Urothelium cell line (cell line): Measurements from ENCODE around the gene AXL.
"Not testable (repeated sequence)": the region's sequence is repeated elsewhere in the genome, so short reads cannot be mapped to it uniquely, and the experiment has no call there.

Source experiments
- DNase-seq: peaks from one replicate; pipeline ENCODE4 v3.0.0; 2011; ENCODE audit warnings: low spot score, mixed read lengths
- FAIRE-seq: peaks from 2 replicates; lab custom pipeline; 2011; peaks lifted over from hg19 to GRCh38; lab: Jason Lieb, UNC

Gene AXL

GRCh38 chr19:41206456-41206855 is 12.6 kb upstream of the AXL start:
- FAIRE-seq (peak; percentile 13), DNase-seq (no peak)

DNA sequence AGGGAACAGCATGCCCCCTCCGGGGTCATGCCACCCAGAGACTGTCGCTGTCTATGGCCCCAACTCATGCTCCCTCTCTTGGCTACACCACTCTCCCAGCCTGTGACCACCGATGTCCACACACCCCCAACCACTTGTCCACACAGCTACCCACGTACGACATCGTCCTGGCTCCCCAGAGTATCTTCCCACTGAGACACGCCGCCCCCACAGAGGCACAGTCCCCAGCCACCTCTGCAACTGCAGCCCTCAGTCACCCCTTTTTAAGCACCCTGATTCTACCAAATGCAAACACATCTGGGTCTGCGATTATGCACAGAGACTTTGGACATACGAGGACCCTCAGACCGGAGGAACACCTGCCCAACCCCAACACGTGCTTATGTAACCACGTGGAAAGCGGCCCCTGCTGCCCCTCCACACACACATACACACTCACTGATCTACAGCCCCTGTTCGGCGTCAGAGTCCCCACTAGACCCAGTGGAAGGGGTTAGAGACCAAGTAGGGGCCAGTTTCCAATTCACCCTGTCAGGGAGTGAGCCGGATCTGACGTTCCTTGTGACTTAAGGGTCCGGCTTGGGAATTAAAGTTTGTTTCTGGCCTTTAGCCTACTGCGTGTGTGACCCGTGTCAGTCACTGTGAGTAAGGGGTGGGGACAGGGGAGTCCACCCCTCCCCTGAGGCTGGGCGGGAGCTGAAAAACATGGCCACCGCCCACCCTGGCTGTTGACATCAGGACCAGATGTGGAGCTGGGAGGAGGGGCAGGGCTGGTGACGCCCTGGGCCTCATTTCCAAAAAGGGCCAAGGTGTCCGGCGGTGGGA is 11.9 kb upstream of the AXL start:
- FAIRE-seq, result no peak
- DNase-seq, result no peak

DNA sequence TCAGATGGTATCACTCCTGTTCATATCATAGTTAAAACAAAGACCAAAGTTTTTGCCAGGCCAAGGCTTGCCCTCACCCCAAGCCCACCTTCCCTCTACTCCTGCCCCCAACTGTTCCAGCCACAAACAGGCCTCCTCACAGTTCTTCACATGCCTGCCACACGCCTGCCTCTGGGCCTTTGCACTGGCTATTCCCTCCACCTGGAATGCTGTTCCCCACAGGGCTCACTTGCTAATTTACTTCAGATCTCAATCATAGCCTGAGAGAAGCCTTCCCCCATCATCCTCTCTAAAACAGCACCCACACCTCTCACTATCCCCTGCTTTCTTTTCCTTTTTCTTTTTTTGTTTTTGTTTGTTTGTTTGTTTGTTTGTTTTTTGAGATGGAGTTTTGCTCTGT is 4.9 kb upstream of the AXL start:
- FAIRE-seq, result no peak
- no peak for DNase-seq

DNA sequence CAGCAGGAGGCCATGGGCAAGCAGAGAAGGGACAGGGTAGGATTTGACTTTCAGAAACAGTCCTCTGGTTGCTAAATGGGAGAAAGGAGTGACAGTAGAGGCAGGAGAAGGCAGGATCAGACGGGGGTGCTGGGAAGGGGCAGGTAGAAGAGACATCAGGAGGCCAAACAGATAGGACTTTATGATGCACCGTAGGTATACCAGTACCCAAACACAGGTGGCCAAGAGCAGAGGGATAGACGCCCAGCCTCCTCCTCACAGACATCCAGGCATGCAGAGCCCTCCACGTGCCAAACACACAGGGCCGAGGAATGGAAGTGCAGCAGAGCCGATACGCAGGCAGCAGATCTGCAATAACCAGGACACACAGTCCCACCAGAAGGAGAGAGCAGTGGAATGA is 1.3 kb upstream of the AXL start:
- FAIRE-seq (no peak), DNase-seq (no peak)

DNA sequence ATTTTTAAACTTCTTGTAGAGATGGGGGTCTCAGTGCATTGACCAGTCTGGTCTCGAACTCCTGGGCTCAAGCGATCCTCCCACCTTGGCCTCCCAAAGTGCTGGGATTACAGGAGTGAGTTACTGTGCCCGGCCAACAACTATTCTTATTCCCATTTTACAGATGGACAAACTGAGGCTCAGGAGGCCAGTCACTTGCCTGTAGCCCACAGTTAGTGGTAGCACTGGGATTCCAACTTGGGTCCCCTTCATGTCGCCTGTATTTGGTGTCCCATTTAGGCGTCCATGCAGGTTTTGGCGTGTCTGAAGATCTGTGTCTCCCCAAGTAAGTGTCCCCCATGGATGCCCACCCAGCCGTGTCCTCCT is 791 bp upstream of the AXL start:
- FAIRE-seq (no peak), DNase-seq (no peak)

DNA sequence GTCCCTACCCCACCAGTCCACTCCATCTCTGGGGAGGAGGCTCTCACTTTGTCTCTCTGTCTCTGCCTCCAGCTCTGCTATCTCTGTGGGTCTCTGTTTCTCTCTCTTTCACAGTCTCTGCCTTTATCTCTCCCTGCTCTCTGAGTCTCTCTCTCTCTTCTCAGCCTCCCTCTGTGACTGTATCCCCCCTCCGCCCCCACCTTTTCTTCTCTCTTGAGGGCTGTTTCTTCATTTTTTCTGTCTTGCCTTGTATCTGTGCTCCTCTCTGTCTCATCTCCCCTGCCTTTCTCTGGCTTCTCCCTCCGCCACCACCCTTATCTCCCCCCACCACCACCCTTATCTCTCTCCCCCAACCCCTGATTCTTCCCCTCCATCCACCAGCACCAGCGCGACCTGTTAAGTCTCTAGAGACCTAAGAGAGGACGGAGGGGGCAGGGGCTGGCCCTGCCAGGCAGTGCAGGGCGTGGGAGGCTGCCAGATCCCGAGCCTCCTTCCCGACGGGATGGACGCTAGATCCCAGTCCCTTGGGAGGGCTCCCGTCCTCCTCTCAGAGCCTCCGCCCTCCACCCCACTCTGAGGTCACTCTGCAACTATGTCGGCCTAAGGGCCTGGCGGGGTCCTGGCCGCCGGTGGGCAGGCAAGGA is 1.0 kb downstream of the AXL start:
- FAIRE-seq, result no peak
- peak; percentile 44 for DNase-seq

DNA sequence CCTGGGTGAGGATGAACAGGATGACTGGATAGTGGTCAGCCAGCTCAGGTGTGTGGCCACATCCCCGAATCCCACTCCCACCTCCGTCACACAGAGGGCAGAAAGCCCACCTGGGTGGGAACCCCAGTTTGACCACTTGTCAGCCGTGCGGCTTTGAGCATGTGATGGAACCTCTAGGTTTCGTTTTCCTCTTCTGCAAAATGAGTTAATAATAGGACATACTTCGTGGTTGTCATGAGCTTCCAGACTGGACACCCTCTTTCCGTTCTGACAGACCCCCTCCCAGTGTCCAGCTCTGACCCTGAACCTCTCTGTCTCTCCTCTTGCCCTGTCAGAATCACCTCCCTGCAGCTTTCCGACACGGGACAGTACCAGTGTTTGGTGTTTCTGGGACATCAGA is 1.8 kb downstream of the AXL start:
- DNase-seq, result no peak
- no peak for FAIRE-seq

GRCh38 chr19:41221514-41222205 is 2.6 kb downstream of the AXL start:
- FAIRE-seq (no peak), DNase-seq (no peak)

GRCh38 chr19:41222240-41222639 is 3.2 kb downstream of the AXL start:
- DNase-seq, result no peak
- FAIRE-seq, result no peak

DNA sequence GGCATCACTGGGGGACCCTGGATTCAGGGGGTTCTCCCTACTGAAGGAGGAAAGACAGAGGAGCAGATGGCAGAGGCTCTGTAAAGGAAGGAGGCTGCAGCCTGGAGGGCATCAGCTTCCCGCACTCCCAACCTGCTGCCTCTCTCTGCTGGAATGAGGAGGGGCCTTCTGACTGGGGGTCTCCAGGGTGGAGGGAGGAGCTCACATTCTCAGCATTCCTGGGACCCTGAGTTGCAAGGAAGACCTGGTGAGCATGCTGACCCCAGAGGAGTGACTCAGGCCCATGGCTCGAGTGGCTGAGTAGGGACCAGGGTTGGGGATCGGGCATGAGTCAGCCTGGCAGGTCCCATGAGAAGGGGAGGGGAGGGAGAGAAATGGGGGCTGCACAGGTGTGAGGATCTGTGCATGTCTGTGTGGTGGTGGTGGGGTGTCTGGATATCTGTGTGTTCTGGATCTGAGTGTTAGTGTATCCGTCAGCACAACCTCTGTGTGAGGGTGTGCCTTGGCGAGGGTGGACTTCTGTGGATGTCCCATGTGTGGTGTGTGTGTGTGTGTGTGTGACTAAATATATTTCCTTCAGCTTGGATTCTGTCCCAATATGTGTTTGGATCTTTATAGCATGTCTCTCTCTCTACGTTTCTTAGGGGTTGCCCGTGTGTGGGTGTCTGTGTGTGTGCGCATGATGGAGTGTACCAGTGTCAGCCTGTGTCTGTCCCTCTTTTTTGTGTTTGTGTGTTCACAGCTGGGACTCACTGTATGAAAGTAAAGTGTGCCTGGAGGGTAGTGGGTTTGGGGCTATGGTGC is 4.6 kb downstream of the AXL start:
- DNase-seq (peak; percentile 85), FAIRE-seq (peak; percentile 52)

DNA sequence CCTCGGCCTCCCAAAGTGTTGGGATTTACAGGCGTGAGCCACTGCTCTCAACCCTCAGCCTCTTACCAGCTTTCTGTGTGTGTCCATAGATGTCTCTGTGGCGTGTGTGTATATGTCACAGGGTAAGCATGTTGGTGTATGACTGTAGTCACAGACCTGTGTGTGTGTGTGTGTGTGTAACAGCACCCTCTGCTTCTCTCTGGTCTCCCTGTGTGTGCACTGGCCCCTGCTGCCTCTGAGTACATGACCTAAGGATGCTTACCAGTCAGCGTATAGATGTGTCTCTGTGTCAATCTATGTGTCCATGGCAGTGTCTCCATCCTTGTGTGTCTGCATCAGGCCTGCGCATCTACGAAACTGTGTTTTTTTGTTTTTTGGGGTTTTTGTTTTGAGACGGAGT is 5.6 kb downstream of the AXL start:
- no peak for DNase-seq
- FAIRE-seq, result peak; percentile 56

GRCh38 chr19:41225238-41226052 is 6.4 kb downstream of the AXL start:
- FAIRE-seq (peak; percentile 91), DNase-seq (peak; percentile 90)

- FAIRE-seq, result peak; percentile 85
- DNase-seq, result peak; percentile 91
These were observed 7.2 kb downstream of the AXL start for GRCh38 chr19:41226053-41226873.

DNA sequence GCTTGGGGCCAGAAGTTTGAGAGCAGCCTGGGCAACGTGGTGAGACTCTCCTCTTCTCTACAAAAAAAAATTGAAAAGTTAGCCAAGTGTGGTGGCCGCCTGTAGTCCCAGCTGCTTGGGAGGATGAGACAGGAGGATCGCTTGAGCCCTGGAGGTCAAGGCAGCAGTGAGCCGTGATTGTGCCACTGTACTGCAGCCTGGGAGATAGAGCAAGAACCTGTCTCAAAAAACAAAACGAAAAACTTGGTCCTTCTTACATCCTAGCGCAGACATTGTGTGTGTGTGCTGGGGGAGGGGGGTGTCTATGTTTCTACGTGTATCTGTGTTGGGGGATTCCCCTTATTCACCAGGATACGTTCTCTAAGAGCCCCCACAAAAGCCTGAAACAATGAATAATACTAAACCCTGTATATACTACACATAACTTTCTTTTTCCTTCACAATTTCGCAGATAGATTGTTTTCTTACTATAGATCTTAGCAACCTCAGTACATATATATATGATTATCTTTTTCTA is 7.9 kb downstream of the AXL start:
- FAIRE-seq, result no peak
- no peak for DNase-seq

- DNase-seq, result no peak
- no peak for FAIRE-seq
These were observed 9.5 kb downstream of the AXL start for GRCh38 chr19:41228486-41228885.

DNA sequence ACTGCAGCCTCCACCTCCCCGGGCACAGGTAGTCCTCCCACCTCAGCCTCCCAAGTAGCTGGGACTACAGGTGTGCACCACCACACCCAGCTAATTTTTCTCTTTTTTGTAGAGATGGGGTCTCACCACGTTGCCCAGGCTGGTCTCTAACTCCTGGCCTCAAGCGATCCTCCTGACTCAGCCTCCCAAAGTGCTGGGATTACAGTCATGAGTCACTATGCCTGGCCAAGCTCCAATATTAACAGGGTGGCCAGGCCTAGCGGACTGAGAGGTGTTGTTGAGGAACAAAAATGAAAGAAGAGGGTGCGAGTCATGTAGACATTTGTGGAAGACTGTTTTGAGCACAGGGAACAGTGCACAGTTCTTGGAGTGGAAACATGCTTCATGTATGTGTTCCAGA is 10.3 kb downstream of the AXL start:
- not testable (repeated sequence) for FAIRE-seq
- DNase-seq, result peak; percentile 28

GRCh38 chr19:41230067-41230857 is 11.2 kb downstream of the AXL start:
- peak; percentile 95 for FAIRE-seq
- DNase-seq, result no peak

- FAIRE-seq (no peak), DNase-seq (no peak)
These were observed 13.7 kb downstream of the AXL start for GRCh38 chr19:41232686-41233085.
